DOHH2 (cell line): ENCODE measurements around the gene CHCHD6.

Experiments
- H3F3A ChIP-seq: fragments of 200-600 bp; sonication (generic), shearing (Covaris generic); 2 replicates; pipeline ENCODE4 v1.6.0; 2016; ENCODE audit warnings: antibody characterized with exemption, mild to moderate bottlenecking; ENCODE audit not compliant: control insufficient read depth, insufficient read depth
- H3K27ac ChIP-seq: fragments of 200-600 bp; sonication (generic); 2 replicates; pipeline ENCODE4 v1.5.1; 2014; ENCODE audit warnings: low read depth, mild to moderate bottlenecking, low read length, moderate library complexity
- H3K27me3 ChIP-seq: fragments of 200-600 bp; sonication (generic); 2 replicates; pipeline ENCODE4 v1.6.1; 2014; ENCODE audit warnings: mild to moderate bottlenecking, low read length, mixed read lengths; ENCODE audit not compliant: control insufficient read depth
- H3K36me3 ChIP-seq: fragments of 200-600 bp; sonication (generic); 2 replicates; pipeline ENCODE4 v1.6.1; 2014; ENCODE audit warnings: mild to moderate bottlenecking, low read length, moderate library complexity, mixed read lengths; ENCODE audit not compliant: control insufficient read depth
- H3K4me1 ChIP-seq: fragments of 200-600 bp; sonication (generic); 2 replicates; pipeline ENCODE4 v1.6.1; 2014; ENCODE audit warnings: mild to moderate bottlenecking, low read length, mixed read lengths; ENCODE audit not compliant: control insufficient read depth
- H3K4me2 ChIP-seq: fragments of 200-600 bp; sonication (generic); 2 replicates; pipeline ENCODE4 v1.6.0; 2014; ENCODE audit warnings: mild to moderate bottlenecking, low read length, moderate library complexity
- H3K4me3 ChIP-seq: fragments of 200-600 bp; sonication (generic); 2 replicates; pipeline ENCODE4 v1.5.1; 2014; ENCODE audit warnings: mild to moderate bottlenecking, low read length, mixed read lengths
- H3K79me2 ChIP-seq: fragments of 200-600 bp; sonication (generic); 2 replicates; pipeline ENCODE4 v1.6.1; 2014; ENCODE audit warnings: mild to moderate bottlenecking, low read length, mixed read lengths; ENCODE audit not compliant: control insufficient read depth
- H3K9me2 ChIP-seq: fragments of 200-600 bp; sonication (generic); replicated peaks from 2 replicates; pipeline ENCODE4 v1.6.1; 2014; ENCODE audit warnings: mild to moderate bottlenecking, low read length, mixed read lengths; ENCODE audit not compliant: control insufficient read depth
- H3K9me3 ChIP-seq: fragments of 200-600 bp; sonication (generic); 2 replicates; pipeline ENCODE4 v1.6.1; 2014; ENCODE audit warnings: antibody characterized with exemption, low read length, mixed read lengths; ENCODE audit not compliant: control insufficient read depth, insufficient read depth
- H4K20me1 ChIP-seq: fragments of 200-600 bp; sonication (generic); 2 replicates; pipeline ENCODE4 v1.6.0; 2014; ENCODE audit warnings: low read depth, mild to moderate bottlenecking, antibody characterized with exemption, low read length, moderate library complexity; ENCODE audit not compliant: control insufficient read depth, insufficient read depth
- CTCF ChIP-seq: fragments of 200-600 bp; sonication (generic); IDR thresholded peaks from one replicate; pipeline ENCODE4 v1.5.1; 2014; ENCODE audit warnings: antibody characterized with exemption, mild to moderate bottlenecking, low read depth, low read length; ENCODE audit not compliant: poor library complexity, severe bottlenecking
- EZH2phosphoT487 ChIP-seq: fragments of 200-600 bp; sonication (generic); IDR thresholded peaks from 2 replicates; pipeline ENCODE4 v1.6.1; 2017; ENCODE audit warnings: borderline replicate concordance, mild to moderate bottlenecking, antibody characterized with exemption, low read length, moderate library complexity, mixed read lengths

CHCHD6 gene

DNA sequence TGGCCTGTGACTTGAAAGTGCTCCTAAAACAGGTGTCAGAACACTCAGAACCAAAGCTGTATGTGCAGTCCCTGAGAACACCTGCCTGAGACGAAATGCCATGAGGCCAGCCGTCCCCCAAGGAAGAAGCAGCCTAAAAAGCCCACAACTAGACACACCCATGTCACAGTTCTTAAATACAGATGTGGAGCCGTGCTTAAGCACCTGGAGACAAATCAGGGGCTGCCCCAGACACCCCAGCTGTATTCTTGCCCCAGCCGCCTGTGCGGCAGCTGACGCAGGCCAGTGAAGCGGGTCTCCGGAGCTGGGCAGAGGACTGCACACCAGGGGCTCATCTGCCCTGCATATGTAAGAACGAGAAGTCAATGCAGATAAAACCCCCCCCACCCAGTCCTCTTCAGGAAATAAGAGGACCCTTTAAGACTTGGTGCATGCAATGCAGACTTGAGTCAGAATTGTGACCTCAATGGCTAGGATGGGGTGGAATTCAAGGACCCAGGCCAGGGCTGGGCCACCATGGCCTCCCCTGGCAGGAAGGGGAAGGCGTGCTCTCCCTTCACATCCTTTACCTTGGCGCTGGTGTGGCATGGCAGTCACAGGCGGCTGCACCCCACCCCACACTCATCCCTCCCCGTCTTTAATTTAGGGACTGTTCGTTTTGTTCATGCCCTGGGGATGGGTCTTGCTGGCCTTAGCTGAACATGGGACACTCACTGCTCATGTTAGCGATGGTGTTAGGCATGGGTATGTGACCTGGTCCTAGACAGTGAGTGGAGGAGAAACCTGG lies 251.2 kb downstream of the CHCHD6 start:
- H3K9me3 ChIP-seq = no peaks in the 10 kb centered on the region
- no peak for TF ChIP-seq CTCF
- no peak for TF ChIP-seq EZH2phosphoT487
- no peaks in the 10 kb centered on the region for H4K20me1 ChIP-seq
- H3K79me2 ChIP-seq = no peaks in the 10 kb centered on the region
- peaks cover 31% of the 10 kb centered on the region for H3K4me1 ChIP-seq
- H3K9me2 ChIP-seq = no peaks in the 10 kb centered on the region
- no peaks in the 10 kb centered on the region for H3K36me3 ChIP-seq
- H3F3A ChIP-seq = no peaks in the 10 kb centered on the region
- H3K27ac ChIP-seq = peak overlapping the region; percentile 51
- peak overlapping the region; percentile 61 for H3K4me2 ChIP-seq
- H3K4me3 ChIP-seq = peak overlapping the region; percentile 39; the same call in 1 of the 2 replicates
- no peaks in the 10 kb centered on the region for H3K27me3 ChIP-seq

DNA sequence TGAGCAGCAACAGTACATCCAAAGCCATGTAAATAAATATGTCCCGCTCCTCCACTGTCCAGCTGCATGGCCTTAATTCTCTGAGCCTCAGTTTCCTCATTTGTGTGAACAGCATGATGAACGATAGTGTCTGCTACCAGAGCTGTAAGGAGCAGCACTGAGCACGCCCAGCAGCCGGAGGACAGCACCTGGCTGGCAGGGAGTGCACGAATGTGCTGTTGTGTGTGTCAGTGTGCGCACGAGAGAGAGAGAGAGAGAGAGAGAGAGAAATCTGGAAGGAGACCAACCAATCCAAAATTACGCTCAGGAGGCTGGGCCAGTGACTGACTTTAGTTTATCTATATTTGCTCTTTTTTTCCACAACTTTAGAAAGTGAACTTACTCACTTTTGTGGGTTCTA lies 252.3 kb downstream of the CHCHD6 start:
- H3K9me3 ChIP-seq = no peaks in the 10 kb centered on the region
- no peaks in the 10 kb centered on the region for H4K20me1 ChIP-seq
- no peaks in the 10 kb centered on the region for H3K27me3 ChIP-seq
- peak overlapping the region; percentile 61 for H3K4me2 ChIP-seq
- H3K4me1 ChIP-seq = peaks cover 31% of the 10 kb centered on the region
- TF ChIP-seq EZH2phosphoT487 = no peak
- no peak for TF ChIP-seq CTCF
- no peak overlapping the region for H3K4me3 ChIP-seq
- H3K79me2 ChIP-seq = no peaks in the 10 kb centered on the region
- H3K36me3 ChIP-seq = no peaks in the 10 kb centered on the region
- H3F3A ChIP-seq = no peaks in the 10 kb centered on the region
- no peaks in the 10 kb centered on the region for H3K9me2 ChIP-seq
- H3K27ac ChIP-seq = no peak overlapping the region

GRCh38 chr3:126956866-126957650 lies 253.0 kb downstream of the CHCHD6 start:
- Histone ChIP-seq H3K27ac (no peak overlapping the region), H3K9me3 (no peaks in the 10 kb centered on the region), H3K36me3 (no peaks in the 10 kb centered on the region), H3K4me1 (peaks cover 31% of the 10 kb centered on the region), H3F3A (no peaks in the 10 kb centered on the region), H3K4me2 (no peak overlapping the region), H3K79me2 (no peaks in the 10 kb centered on the region), H3K27me3 (no peaks in the 10 kb centered on the region), H3K9me2 (no peaks in the 10 kb centered on the region), H3K4me3 (no peak overlapping the region), H4K20me1 (no peaks in the 10 kb centered on the region)
- TF ChIP-seq CTCF = no peak
- no peak for TF ChIP-seq EZH2phosphoT487
